ENCODE measurements around the gene LAMA1. TPM values are rescaled to one million over a fixed set of nuclear protein-coding genes. Genes with fewer than 3 reads are reported as not detected.
A peak's percentile ranks its signal among the peaks of the same experiment; 100 is the strongest.

LAMA1 gene
- total and polyA plus RNA-seq, 2 of the 8 experiments (the other 6 are each of a cell fraction or from before 2014, with no cell fraction given): 30.4 to 48.7 TPM

DNA sequence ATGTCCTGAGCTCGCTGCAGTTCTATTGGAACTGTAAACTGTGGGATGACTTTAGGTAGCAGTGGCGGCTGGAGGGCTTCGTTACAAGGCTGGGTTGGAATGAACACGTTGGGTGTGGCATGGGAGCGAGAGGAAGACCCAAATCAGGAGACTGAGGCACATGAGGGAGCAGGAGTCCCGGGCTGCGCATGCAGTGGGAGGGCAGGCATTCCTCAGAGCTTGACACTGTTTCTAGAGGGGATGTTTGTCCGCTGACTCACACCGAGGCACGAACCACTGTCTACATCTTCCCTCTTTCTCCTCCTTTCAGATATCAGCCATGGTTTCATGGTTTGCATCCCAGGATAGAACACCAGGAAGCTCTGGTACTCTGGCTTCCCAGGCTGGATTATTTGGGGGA lies 40.6 kb upstream of the LAMA1 start:
- no peaks in the 10 kb centered on the region for H4K20me1 ChIP-seq (replicated peaks in 1 of 2; ENCODE audit: control insufficient read depth in 1 of 2, insufficient read depth in 2 of 2, low read length in 2 of 2)
- no peak overlapping the region for H2BK5ac ChIP-seq (ENCODE audit: low read depth, low read length)
- H4K91ac ChIP-seq (replicated peaks; ENCODE audit: insufficient read length, low read length): no peak overlapping the region
- H3K79me1 ChIP-seq (ENCODE audit: low read depth, low read length): no peaks in the 10 kb centered on the region
- H3K56ac ChIP-seq (replicated peaks; ENCODE audit: insufficient read length, low read depth, low read length): no peak overlapping the region
- 84% methylated on average over 10 of the region's 10 CpGs; no CpG with 5 or more reads in 1 of the 2 experiments for WGBS, 2 experiments (ENCODE audit: extremely low coverage in 1 of 2, insufficient coverage in 1 of 2, insufficient read length in 1 of 2, insufficient replicate concordance in 2 of 2, low coverage in 1 of 2, low lambda C conversion rate in 2 of 2, missing lambda C conversion rate in 1 of 2)
- H4K5ac ChIP-seq (ENCODE audit: insufficient read length, low read depth, low read length): no peak overlapping the region
- no peak overlapping the region for H3K23ac ChIP-seq (ENCODE audit: insufficient read length)
- H3K4ac ChIP-seq (replicated peaks; ENCODE audit: insufficient read length, low read depth, low read length): no peak overlapping the region
- H3K23me2 ChIP-seq (ENCODE audit: low read depth, low read length): no peaks in the 10 kb centered on the region
- H2AFZ ChIP-seq (ENCODE audit: low read length): 0 out of 2 replicates have a peak overlapping the region, but pooled peaks have one; percentile 74
- no peak overlapping the region for H3K4me2 ChIP-seq (ENCODE audit: insufficient read depth in 1 of 2, low read depth in 2 of 2, low read length in 2 of 2)
- H3K4me3 ChIP-seq (ENCODE audit: extremely low read depth in 1 of 4, insufficient read depth in 2 of 4, low read depth in 3 of 4, low read length in 4 of 4): no peak overlapping the region
- H3K36me3 ChIP-seq (ENCODE audit: control insufficient read depth in 2 of 4, insufficient read depth in 4 of 4, low read length in 3 of 4): no peaks in the 10 kb centered on the region
- no peak overlapping the region for H2AK5ac ChIP-seq (ENCODE audit: low read depth, low read length)
- no peak overlapping the region for H2BK15ac ChIP-seq (ENCODE audit: low read length)
- peak in 1 of 2 experiments; percentile 34 for DNase-seq (ENCODE audit: low read depth in 1 of 2, low spot score in 2 of 2)
- no peak overlapping the region; the same call in 1 of the 2 replicates for H4K8ac ChIP-seq (ENCODE audit: extremely low read depth, insufficient read depth, low read length)
- POLR2A ChIA-PET (ENCODE audit: partially characterized antibody): no interaction called here
- no peak overlapping the region for H2BK20ac ChIP-seq (ENCODE audit: low read length)
- no peaks in the 10 kb centered on the region for H3K9me3 ChIP-seq (ENCODE audit: insufficient read depth in 2 of 2, low read depth in 1 of 2, low read length in 1 of 2)
- no peaks in the 10 kb centered on the region for H3K27me3 ChIP-seq (replicated peaks in 1 of 4; ENCODE audit: control insufficient read depth in 3 of 4, extremely low read depth in 1 of 4, insufficient read depth in 3 of 4, low read length in 3 of 4)
- H3K14ac ChIP-seq (ENCODE audit: insufficient read length): no peak overlapping the region
- no peak overlapping the region for H3K18ac ChIP-seq (ENCODE audit: extremely low read depth, low read length)
- H3K79me2 ChIP-seq (ENCODE audit: control insufficient read depth in 1 of 2, insufficient read depth in 2 of 2, low read length in 2 of 2): no peaks in the 10 kb centered on the region
- no peak overlapping the region for H2BK120ac ChIP-seq (replicated peaks; ENCODE audit: low read depth, low read length)
- CTCF ChIA-PET (ENCODE audit: partially characterized antibody): interaction anchor here (0.9 to 1.6 kb wide), 6 partner anchors 8 to 238 kb away, joined by 3 to 4 read pairs (median 3); no protein-coding TSS in a partner anchor
- no peak overlapping the region for H3K9ac ChIP-seq (replicated peaks in 1 of 4; ENCODE audit: extremely low read depth in 1 of 4, low read depth in 3 of 4, low read length in 3 of 4)
- FAIRE-seq: no peak
- peaks cover 0 to 2% (median under 1%) of the 10 kb centered on the region in 4 experiments; a peak in 3 of 7 replicates for H3K4me1 ChIP-seq (replicated peaks in 1 of 4; ENCODE audit: control insufficient read depth in 3 of 4, insufficient read depth in 4 of 4, low read length in 3 of 4)
- no peak overlapping the region for H2BK12ac ChIP-seq (ENCODE audit: low read depth, low read length)
- no peak overlapping the region for H3K27ac ChIP-seq (ENCODE audit: low read depth, low read length)
- TF ChIP-seq NANOG (IDR thresholded peaks at IDR 0.05; ENCODE audit: insufficient read depth, low read depth, low read length, poor library complexity, severe bottlenecking): no peak
- TF ChIP-seq TBP (IDR thresholded peaks at IDR 0.05; ENCODE audit: low read depth, low read length): no peak
- TF ChIP-seq, protein P1, sequence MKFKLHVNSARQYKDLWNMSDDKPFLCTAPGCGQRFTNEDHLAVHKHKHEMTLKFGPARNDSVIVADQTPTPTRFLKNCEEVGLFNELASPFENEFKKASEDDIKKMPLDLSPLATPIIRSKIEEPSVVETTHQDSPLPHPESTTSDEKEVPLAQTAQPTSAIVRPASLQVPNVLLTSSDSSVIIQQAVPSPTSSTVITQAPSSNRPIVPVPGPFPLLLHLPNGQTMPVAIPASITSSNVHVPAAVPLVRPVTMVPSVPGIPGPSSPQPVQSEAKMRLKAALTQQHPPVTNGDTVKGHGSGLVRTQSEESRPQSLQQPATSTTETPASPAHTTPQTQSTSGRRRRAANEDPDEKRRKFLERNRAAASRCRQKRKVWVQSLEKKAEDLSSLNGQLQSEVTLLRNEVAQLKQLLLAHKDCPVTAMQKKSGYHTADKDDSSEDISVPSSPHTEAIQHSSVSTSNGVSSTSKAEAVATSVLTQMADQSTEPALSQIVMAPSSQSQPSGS (IDR thresholded peaks at IDR 0.05; ENCODE audit: low read length): no peak
- TF ChIP-seq, protein P2, sequence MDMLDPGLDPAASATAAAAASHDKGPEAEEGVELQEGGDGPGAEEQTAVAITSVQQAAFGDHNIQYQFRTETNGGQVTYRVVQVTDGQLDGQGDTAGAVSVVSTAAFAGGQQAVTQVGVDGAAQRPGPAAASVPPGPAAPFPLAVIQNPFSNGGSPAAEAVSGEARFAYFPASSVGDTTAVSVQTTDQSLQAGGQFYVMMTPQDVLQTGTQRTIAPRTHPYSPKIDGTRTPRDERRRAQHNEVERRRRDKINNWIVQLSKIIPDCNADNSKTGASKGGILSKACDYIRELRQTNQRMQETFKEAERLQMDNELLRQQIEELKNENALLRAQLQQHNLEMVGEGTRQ (IDR thresholded peaks at IDR 0.05; ENCODE audit: low read length): no peak
- TF ChIP-seq ZNF274 (IDR thresholded peaks at IDR 0.05; ENCODE audit: borderline replicate concordance, extremely low read depth, low read length): no peak
- TF ChIP-seq CTBP2 (IDR thresholded peaks at IDR 0.05; ENCODE audit: borderline replicate concordance, insufficient read depth, insufficient read length, low read length): no peak
- TF ChIP-seq SUZ12 (IDR thresholded peaks at IDR 0.05; ENCODE audit: low read length): no peak
- TF ChIP-seq CBX5 (IDR thresholded peaks at IDR 0.05; ENCODE audit: low read depth, low read length): no peak
- no peak for TF ChIP-seq GABPA (IDR thresholded peaks at IDR 0.05; ENCODE audit: borderline replicate concordance, insufficient read depth, low read length)
- TF ChIP-seq, protein P3, sequence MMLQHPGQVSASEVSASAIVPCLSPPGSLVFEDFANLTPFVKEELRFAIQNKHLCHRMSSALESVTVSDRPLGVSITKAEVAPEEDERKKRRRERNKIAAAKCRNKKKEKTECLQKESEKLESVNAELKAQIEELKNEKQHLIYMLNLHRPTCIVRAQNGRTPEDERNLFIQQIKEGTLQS (IDR thresholded peaks at IDR 0.05; ENCODE audit: insufficient read depth, low read depth, low read length): no peak

Data from H1 (cell line).